Measurements from ENCODE around the gene DNMT1. TPM values are rescaled to one million over a fixed set of nuclear protein-coding genes. Genes with fewer than 3 reads are reported as not detected.

DNMT1 gene
- polyA plus RNA-seq, 1 experiment: 60.7 TPM

DNA sequence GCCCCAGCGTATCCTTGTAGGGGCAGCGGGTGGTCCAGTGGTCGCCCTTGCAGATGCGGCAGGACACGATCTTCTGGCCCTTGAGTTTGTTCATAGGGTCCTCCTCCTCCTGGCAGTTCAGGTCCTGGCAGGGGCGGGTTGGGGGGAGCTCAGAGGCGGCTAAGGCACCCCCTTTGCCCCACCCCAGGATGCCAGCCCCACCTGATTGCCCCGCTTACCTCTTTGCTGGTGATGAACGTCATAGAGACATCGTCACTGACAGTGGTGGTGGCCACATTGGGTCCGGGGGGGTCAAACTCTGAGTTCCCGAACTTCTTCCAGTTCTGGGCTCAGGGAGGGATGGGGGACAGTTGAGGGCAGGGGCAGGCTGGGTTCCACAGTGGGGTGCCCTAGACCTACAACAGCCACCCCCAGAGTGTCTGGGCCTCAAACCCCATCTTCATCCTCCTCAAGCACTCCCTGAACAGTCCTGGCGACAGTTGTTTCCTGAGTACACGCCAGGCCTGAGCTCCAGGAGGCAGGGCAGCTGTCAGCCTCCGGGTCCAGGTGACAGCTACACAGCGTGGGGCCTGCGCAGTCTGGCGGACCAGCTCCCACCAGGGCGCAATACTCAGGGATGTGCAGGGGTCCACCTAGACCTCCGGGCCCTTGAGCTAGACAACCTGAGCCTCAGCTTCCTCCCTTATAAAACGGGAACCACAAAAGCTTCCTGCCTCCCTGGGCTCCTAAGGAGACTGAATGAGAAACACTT lies 77.7 kb downstream of the DNMT1 start:
- Histone ChIP-seq H3K9me3 (ENCODE audit: control insufficient read depth, insufficient read depth, low read length) (peaks cover 5% of the 10 kb centered on the region; the same call in 1 of the 2 replicates), H3K4me3 (ENCODE audit: low read depth, low read length) (no peak overlapping the region), H3K27me3 (ENCODE audit: control insufficient read depth, insufficient read depth, low read length) (no peaks in the 10 kb centered on the region), H3K27ac (ENCODE audit: low read depth, low read length) (no peak overlapping the region)
- CTCF ChIA-PET: interaction anchor here (1.0 kb wide), 1 partner anchor 133 kb away, joined by 3 read pairs; no protein-coding TSS in a partner anchor
- TF ChIP-seq, protein P1, sequence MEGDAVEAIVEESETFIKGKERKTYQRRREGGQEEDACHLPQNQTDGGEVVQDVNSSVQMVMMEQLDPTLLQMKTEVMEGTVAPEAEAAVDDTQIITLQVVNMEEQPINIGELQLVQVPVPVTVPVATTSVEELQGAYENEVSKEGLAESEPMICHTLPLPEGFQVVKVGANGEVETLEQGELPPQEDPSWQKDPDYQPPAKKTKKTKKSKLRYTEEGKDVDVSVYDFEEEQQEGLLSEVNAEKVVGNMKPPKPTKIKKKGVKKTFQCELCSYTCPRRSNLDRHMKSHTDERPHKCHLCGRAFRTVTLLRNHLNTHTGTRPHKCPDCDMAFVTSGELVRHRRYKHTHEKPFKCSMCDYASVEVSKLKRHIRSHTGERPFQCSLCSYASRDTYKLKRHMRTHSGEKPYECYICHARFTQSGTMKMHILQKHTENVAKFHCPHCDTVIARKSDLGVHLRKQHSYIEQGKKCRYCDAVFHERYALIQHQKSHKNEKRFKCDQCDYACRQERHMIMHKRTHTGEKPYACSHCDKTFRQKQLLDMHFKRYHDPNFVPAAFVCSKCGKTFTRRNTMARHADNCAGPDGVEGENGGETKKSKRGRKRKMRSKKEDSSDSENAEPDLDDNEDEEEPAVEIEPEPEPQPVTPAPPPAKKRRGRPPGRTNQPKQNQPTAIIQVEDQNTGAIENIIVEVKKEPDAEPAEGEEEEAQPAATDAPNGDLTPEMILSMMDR (IDR thresholded peaks at IDR 0.05; ENCODE audit: low read depth, low read length): no peak
- POLR2A ChIA-PET: interaction anchor here (1.5 kb wide), 2 partner anchors 11 to 21 kb away, joined by 5 read pairs; partner anchors contain the start of gene PPAN
- DNase-seq (ENCODE audit: low read depth, low spot score): no peak

- H3K4me3 ChIP-seq (ENCODE audit: low read depth, low read length): no peak overlapping the region
- POLR2A ChIA-PET: interaction anchor here (0.5 to 2.8 kb wide), 6 partner anchors 10 to 285 kb away, joined by 3 to 19 read pairs (median 5); partner anchors contain the start of gene PPAN
- CTCF ChIA-PET: no interaction called here
Observed at GRCh38 chr19:10116085-10116865, 78.5 kb downstream of the DNMT1 start.

DNA sequence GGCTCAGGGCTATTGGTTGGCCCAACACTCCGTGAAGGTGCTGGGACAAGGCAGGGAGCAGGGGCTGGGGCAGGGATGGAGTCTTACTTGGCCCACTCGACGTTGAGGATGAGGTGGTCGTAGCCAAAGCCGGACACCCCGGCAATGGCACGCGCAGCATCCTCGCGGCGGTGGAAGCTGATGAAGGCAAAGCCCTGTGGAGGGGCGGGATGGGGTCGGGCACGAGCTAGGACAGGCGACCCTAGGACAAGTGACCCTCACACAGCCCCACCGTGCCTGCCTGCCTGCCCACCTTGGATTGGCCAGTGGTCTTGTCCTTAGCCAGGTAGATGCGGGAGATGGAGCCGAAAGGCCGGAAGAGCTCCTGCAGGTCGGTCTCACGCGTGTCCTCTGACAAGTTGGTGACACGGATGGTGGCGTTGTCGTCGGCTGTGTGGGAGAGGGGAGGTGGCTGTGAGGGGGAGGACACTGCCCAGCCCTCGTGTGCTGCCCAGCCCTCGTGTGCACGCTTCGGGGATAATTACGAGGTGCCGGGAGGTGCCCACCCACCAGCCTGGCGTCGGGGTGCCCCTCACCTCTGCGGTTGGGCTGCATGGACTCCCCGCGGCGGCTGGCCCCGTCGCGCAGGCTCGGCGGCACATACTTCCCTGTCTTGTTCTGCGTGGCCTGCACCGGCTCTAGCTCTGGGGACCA lies 79.2 kb downstream of the DNMT1 start:
- DNase-seq (ENCODE audit: low read depth, low spot score): no peak
- TF ChIP-seq, protein P1 (IDR thresholded peaks at IDR 0.05; ENCODE audit: low read depth, low read length): no peak
- CTCF ChIA-PET: no interaction called here
- H3K4me3 ChIP-seq (ENCODE audit: low read depth, low read length): no peak overlapping the region
- H3K9me3 ChIP-seq (ENCODE audit: control insufficient read depth, insufficient read depth, low read length): peaks cover 5% of the 10 kb centered on the region; the same call in 1 of the 2 replicates
- H3K27ac ChIP-seq (ENCODE audit: low read depth, low read length): no peak overlapping the region
- no peaks in the 10 kb centered on the region for H3K27me3 ChIP-seq (ENCODE audit: control insufficient read depth, insufficient read depth, low read length)
- POLR2A ChIA-PET: interaction anchor here (0.5 to 2.8 kb wide), 5 partner anchors 10 to 34 kb away, joined by 4 to 19 read pairs (median 6); partner anchors contain the start of gene PPAN

More at GRCh38 chr19:10116085-10116865, 78.5 kb downstream of the DNMT1 start:
- Histone ChIP-seq H3K9me3 (ENCODE audit: control insufficient read depth, insufficient read depth, low read length) (peaks cover 5% of the 10 kb centered on the region; the same call in 1 of the 2 replicates), H3K27ac (ENCODE audit: low read depth, low read length) (no peak overlapping the region), H3K27me3 (ENCODE audit: control insufficient read depth, insufficient read depth, low read length) (no peaks in the 10 kb centered on the region)
- no peak for DNase-seq (ENCODE audit: low read depth, low spot score)
- TF ChIP-seq, protein P1 (IDR thresholded peaks at IDR 0.05; ENCODE audit: low read depth, low read length): no peak

GRCh38 chr19:10114651-10115391 lies 79.9 kb downstream of the DNMT1 start:
- CTCF ChIA-PET: no interaction called here

More at GRCh38 chr19:10114651-10115391, 79.9 kb downstream of the DNMT1 start:
- H3K9me3 ChIP-seq (ENCODE audit: control insufficient read depth, insufficient read depth, low read length): peaks cover 5% of the 10 kb centered on the region; the same call in 1 of the 2 replicates
- no peak overlapping the region for H3K4me3 ChIP-seq (ENCODE audit: low read depth, low read length)
- H3K27ac ChIP-seq (ENCODE audit: low read depth, low read length): no peak overlapping the region
- no peaks in the 10 kb centered on the region for H3K27me3 ChIP-seq (ENCODE audit: control insufficient read depth, insufficient read depth, low read length)
- POLR2A ChIA-PET: interaction anchor here (2.8 kb wide), 1 partner anchor 9 kb away, joined by 19 read pairs; the partner anchor contains the start of gene PPAN
- DNase-seq (ENCODE audit: low read depth, low spot score): no peak
- TF ChIP-seq, protein P1 (IDR thresholded peaks at IDR 0.05; ENCODE audit: low read depth, low read length): no peak
